ENCODE measurements around the gene PRM1. TPM values are rescaled to one million over a fixed set of nuclear protein-coding genes. Genes with fewer than 3 reads are reported as not detected.

The PRM1 gene
- total RNA-seq, 1 donor from 2014 or later, result not detected

GRCh38 chr16:11327277-11328171 is 46.4 kb upstream of the PRM1 start:
- no peak for DNase-seq (ENCODE audit: low spot score in 2 of 2, unreplicated experiment in 2 of 2)
- Mint-ChIP-seq H3K4me3 (no peak overlapping the region), H3K27me3 (ENCODE audit: low read depth) (no peaks in the 10 kb centered on the region), H3K4me1 (peaks cover 16% of the 10 kb centered on the region), H3K27ac (peak overlapping the region; percentile 89), H3K9me3 (no peaks in the 10 kb centered on the region), H3K36me3 (peaks cover 5% of the 10 kb centered on the region)
- TF ChIP-seq CTCF (IDR thresholded peaks at IDR 0.05; ENCODE audit: unreplicated experiment), result no peak

GRCh38 chr16:11326737-11327276 is 45.7 kb upstream of the PRM1 start:
- peaks cover 5% of the 10 kb centered on the region for H3K36me3 Mint-ChIP-seq
- no peaks in the 10 kb centered on the region for H3K9me3 Mint-ChIP-seq
- H3K27ac Mint-ChIP-seq, result peak overlapping the region; percentile 47
- peaks cover 16% of the 10 kb centered on the region for H3K4me1 Mint-ChIP-seq
- no peaks in the 10 kb centered on the region for H3K27me3 Mint-ChIP-seq (ENCODE audit: low read depth)
- no peak overlapping the region for H3K4me3 Mint-ChIP-seq
- DNase-seq (ENCODE audit: low spot score in 2 of 2, unreplicated experiment in 2 of 2), result no peak
- no peak for TF ChIP-seq CTCF (IDR thresholded peaks at IDR 0.05; ENCODE audit: unreplicated experiment)

- H3K9me3 Mint-ChIP-seq, result no peaks in the 10 kb centered on the region
- no peak overlapping the region for H3K4me3 Mint-ChIP-seq
- TF ChIP-seq CTCF (IDR thresholded peaks at IDR 0.05; ENCODE audit: unreplicated experiment), result no peak
- DNase-seq (ENCODE audit: low spot score in 2 of 2, unreplicated experiment in 2 of 2), result no peak
- H3K4me1 Mint-ChIP-seq, result peaks cover 16% of the 10 kb centered on the region
- peak overlapping the region; percentile 50 for H3K27ac Mint-ChIP-seq
- H3K27me3 Mint-ChIP-seq (ENCODE audit: low read depth), result no peaks in the 10 kb centered on the region
- peaks cover 5% of the 10 kb centered on the region for H3K36me3 Mint-ChIP-seq
These were observed 45.1 kb upstream of the PRM1 start for GRCh38 chr16:11326084-11326736.

GRCh38 chr16:11325404-11326083 is 44.4 kb upstream of the PRM1 start:
- Mint-ChIP-seq H3K4me3 (no peak overlapping the region), H3K36me3 (peaks cover 5% of the 10 kb centered on the region), H3K27me3 (ENCODE audit: low read depth) (no peaks in the 10 kb centered on the region), H3K9me3 (no peaks in the 10 kb centered on the region), H3K27ac (no peak overlapping the region), H3K4me1 (peaks cover 16% of the 10 kb centered on the region)
- no peak for TF ChIP-seq CTCF (IDR thresholded peaks at IDR 0.05; ENCODE audit: unreplicated experiment)
- DNase-seq (ENCODE audit: low spot score in 2 of 2, unreplicated experiment in 2 of 2), result no peak

- DNase-seq (ENCODE audit: low spot score in 2 of 2, unreplicated experiment in 2 of 2), result no peak
- no peak overlapping the region for H3K27ac Mint-ChIP-seq
- H3K4me3 Mint-ChIP-seq, result no peak overlapping the region
- TF ChIP-seq CTCF (IDR thresholded peaks at IDR 0.05; ENCODE audit: unreplicated experiment), result no peak
- peaks cover 1% of the 10 kb centered on the region for H3K9me3 Mint-ChIP-seq
- H3K36me3 Mint-ChIP-seq, result peaks cover 7% of the 10 kb centered on the region
- no peaks in the 10 kb centered on the region for H3K27me3 Mint-ChIP-seq (ENCODE audit: low read depth)
- peaks cover 12% of the 10 kb centered on the region for H3K4me1 Mint-ChIP-seq
These were observed 42.6 kb upstream of the PRM1 start for GRCh38 chr16:11323551-11324336.

Data from mesothelial cell of epicardium (in vitro differentiated cells).